Measurements from ENCODE around the gene STXBP1.

- TF ChIP-seq POLR2AphosphoS5 (IDR thresholded peaks at IDR 0.05) (no peak), CTCF (IDR thresholded peaks at IDR 0.05) (no peak), POLR2A (IDR thresholded peaks at IDR 0.05) (no peak)
These were observed 88.1 kb downstream of the STXBP1 start for GRCh38 chr9:127700140-127700539.

All from stomach (tissue), 4 donors.